ENCODE measurements around the gene KRTAP5-2. TPM values are rescaled to one million over a fixed set of nuclear protein-coding genes. Genes with fewer than 3 reads are reported as not detected.
"Not testable (repeated sequence)": the region's sequence is repeated elsewhere in the genome, so short reads cannot be mapped to it uniquely, and the experiment has no call there.

Gene KRTAP5-2
- total and polyA plus RNA-seq, 11 donors = not detected

- ATAC-seq (no peak), DNase-seq (no peak)
- intact Hi-C loops (cut with DNase I) = no loop called here
- Histone ChIP-seq H3K36me3 (no peaks in the 10 kb centered on the region), H3K9me3 (no peaks in the 10 kb centered on the region), H3K4me3 (no peak within 1 kb of the TSS), H3K27me3 (peaks cover 0 to 27% (median 5%) of the 10 kb centered on the region in 9 donors), H3K27ac (no peak within 1 kb of the TSS), H3K4me1 (peaks cover 0 to 10% (median 0%) of the 10 kb centered on the region in 12 donors)
- 46 to 66% (median 62%) methylated on average over 4 of the region's 4 CpGs for WGBS, 4 donors
- TF ChIP-seq, protein P1, sequence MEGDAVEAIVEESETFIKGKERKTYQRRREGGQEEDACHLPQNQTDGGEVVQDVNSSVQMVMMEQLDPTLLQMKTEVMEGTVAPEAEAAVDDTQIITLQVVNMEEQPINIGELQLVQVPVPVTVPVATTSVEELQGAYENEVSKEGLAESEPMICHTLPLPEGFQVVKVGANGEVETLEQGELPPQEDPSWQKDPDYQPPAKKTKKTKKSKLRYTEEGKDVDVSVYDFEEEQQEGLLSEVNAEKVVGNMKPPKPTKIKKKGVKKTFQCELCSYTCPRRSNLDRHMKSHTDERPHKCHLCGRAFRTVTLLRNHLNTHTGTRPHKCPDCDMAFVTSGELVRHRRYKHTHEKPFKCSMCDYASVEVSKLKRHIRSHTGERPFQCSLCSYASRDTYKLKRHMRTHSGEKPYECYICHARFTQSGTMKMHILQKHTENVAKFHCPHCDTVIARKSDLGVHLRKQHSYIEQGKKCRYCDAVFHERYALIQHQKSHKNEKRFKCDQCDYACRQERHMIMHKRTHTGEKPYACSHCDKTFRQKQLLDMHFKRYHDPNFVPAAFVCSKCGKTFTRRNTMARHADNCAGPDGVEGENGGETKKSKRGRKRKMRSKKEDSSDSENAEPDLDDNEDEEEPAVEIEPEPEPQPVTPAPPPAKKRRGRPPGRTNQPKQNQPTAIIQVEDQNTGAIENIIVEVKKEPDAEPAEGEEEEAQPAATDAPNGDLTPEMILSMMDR (IDR thresholded peaks at IDR 0.05) = no peak
Measured at GRCh38 chr11:1608363-1608762, 10.3 kb upstream of the KRTAP5-2 start, which contains the start of gene KRTAP5-3. Gene KRTAP5-3, minus strand, starts transcription at chr11:1608463. Its CDS starts 78 bp downstream, at chr11:1608385.

DNA sequence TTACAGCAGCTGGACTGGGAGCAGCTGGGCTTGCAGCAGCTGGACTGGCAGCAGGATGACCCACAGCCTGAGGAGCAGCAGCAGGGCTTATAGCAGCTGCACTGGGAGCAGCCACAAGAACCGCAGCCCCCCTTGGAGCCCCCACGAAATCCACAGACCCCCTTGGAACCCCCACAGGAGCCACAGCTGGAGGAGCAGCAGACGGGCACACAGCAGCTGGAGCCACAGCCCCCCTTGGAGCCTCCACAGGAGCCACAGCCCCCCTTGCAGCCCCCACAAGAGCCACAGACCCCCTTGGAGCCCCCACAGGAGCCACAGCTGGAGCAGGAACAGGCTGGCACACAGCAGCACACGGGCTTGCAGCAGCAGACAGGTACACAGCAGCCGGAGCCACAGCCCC is 9.8 kb upstream of the KRTAP5-2 start:
- H3K36me3 ChIP-seq; H3K27ac ChIP-seq; H3K4me3 ChIP-seq; intact Hi-C loops (cut with DNase I); DNase-seq; H3K4me1 ChIP-seq; ATAC-seq; H3K9me3 ChIP-seq: not testable (repeated sequence)
- WGBS, 4 donors = 62 to 67% (median 64%) methylated on average over 1 to 5 of the region's 5 CpGs
- peaks cover 0 to 27% (median 5%) of the 10 kb centered on the region in 9 donors for H3K27me3 ChIP-seq

DNA sequence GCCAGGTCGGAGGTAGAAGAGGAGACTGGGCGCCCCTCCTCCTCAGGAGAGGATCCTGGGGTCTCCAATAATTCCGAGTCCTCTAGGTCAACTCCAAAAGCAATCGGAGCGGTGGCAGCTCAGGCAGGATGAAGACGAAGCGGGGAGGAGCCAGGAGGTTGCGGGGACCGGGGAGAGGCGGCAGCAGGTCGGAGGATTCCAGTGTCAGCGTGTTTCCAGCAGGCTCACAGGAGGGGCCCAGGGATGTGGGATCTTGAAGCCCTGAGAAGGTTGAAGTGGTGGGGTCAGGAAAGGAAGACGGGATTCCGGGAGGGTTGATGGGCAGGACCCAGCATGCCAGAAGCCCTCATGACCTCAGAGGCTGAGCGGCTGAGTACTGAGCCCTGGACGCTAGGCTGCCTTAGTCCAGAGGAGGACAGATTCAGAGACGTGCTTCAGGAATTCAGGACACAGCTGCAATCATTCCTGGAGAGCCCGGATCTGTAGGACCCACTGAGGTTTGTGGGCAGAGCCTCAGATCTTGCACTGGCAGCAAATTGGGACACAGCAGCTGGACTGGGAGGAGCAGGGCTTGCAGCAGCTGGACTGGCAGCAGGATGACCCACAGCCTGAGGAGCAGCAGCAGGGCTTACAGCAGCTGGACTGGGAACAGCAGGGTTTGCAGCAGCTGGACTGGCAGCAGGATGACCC is 9.2 kb upstream of the KRTAP5-2 start:
- H3K4me3 ChIP-seq; H3K4me1 ChIP-seq; H3K27ac ChIP-seq; H3K36me3 ChIP-seq; intact Hi-C loops (cut with DNase I); ATAC-seq; DNase-seq; H3K9me3 ChIP-seq: not testable (repeated sequence)
- WGBS, 4 donors = 39 to 59% (median 48%) methylated on average over 18 of the region's 18 CpGs
- peaks cover 0 to 27% (median 5%) of the 10 kb centered on the region in 9 donors for H3K27me3 ChIP-seq

DNA sequence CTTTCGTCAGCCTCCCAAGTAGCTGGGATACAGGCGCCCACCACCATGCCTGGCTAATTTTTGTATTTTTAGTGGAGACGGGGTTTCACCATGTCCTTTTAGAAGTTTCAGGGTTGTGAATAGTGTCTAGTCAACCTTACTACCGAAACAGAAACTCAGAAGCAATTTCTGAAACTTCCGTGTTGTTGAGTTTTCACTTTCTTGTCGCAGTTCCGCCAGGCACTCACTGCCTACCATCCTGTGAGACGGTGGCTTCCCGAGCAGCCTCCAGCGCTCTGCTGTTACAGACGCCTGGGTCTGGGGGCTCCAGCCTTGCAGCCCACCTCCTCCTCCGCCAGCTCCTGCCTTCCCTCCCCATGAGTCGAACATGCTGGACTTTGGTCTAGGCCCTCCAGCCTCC is 7.8 kb upstream of the KRTAP5-2 start:
- H3K9me3 ChIP-seq = not testable (repeated sequence)
- 85 to 92% (median 90%) methylated on average over 13 of the region's 13 CpGs for WGBS, 4 donors

DNA sequence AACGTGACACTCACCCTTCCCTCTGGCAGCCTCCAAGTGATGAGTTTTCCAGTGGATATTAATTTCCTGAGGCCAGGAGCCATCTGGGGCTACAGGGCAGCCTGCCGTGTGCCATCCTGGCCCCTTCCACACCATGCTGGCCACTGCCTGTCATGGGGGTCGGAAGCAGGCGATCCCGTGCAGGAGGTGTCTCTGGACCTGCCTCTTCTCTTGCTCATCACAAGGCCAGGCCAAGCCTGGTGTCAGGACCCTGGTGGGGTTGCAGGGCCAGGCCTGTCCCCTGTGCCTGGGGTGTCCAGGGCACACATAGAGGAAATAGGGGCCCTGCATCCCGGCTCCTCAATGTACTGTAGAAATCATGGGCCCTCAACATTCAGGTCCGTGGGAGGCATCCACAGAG is 6.6 kb upstream of the KRTAP5-2 start:
- no peak for TF ChIP-seq POLR2A (IDR thresholded peaks at IDR 0.05)
- TF ChIP-seq, protein P1 (IDR thresholded peaks at IDR 0.05) = no peak
- no peak for ATAC-seq
- Histone ChIP-seq H3K27me3 (peaks cover 0 to 27% (median 5%) of the 10 kb centered on the region in 9 donors), H3K4me3 (no peak overlapping the region), H3K36me3 (no peaks in the 10 kb centered on the region), H3K4me1 (peaks cover 0 to 10% (median 0%) of the 10 kb centered on the region in 12 donors), H3K27ac (no peak overlapping the region), H3K9me3 (no peaks in the 10 kb centered on the region)
- WGBS, 4 donors = 76 to 87% (median 83%) methylated on average over 1 to 7 of the region's 7 CpGs
- intact Hi-C loops (cut with DNase I) = no loop called here
- DNase-seq = no peak

More for the DNA sequence above, 7.8 kb upstream of the KRTAP5-2 start:
- peaks cover 0 to 27% (median 5%) of the 10 kb centered on the region in 9 donors for H3K27me3 ChIP-seq
- intact Hi-C loops (cut with DNase I); ATAC-seq; DNase-seq; H3K4me1 ChIP-seq; H3K4me3 ChIP-seq; H3K36me3 ChIP-seq; H3K27ac ChIP-seq: not testable (repeated sequence)

Data from heart left ventricle (tissue), 16 donors.